Stimulated activated CD4-positive, alpha-beta T cell treated with anti-CD3 and anti-CD28 coated beads, Interleukin-12 subunit alpha, Interleukin-12 subunit beta, amount 100 ng/mL, for 4 hours (primary cell): ENCODE measurements around the gene PAQR3.

Source experiments
- DNase-seq: peaks from one replicate; pipeline ENCODE4 v3.0.0-alpha.2; 2020

The PAQR3 gene, protein sequence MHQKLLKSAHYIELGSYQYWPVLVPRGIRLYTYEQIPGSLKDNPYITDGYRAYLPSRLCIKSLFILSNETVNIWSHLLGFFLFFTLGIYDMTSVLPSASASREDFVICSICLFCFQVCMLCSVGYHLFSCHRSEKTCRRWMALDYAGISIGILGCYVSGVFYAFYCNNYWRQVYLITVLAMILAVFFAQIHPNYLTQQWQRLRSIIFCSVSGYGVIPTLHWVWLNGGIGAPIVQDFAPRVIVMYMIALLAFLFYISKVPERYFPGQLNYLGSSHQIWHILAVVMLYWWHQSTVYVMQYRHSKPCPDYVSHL

DNA sequence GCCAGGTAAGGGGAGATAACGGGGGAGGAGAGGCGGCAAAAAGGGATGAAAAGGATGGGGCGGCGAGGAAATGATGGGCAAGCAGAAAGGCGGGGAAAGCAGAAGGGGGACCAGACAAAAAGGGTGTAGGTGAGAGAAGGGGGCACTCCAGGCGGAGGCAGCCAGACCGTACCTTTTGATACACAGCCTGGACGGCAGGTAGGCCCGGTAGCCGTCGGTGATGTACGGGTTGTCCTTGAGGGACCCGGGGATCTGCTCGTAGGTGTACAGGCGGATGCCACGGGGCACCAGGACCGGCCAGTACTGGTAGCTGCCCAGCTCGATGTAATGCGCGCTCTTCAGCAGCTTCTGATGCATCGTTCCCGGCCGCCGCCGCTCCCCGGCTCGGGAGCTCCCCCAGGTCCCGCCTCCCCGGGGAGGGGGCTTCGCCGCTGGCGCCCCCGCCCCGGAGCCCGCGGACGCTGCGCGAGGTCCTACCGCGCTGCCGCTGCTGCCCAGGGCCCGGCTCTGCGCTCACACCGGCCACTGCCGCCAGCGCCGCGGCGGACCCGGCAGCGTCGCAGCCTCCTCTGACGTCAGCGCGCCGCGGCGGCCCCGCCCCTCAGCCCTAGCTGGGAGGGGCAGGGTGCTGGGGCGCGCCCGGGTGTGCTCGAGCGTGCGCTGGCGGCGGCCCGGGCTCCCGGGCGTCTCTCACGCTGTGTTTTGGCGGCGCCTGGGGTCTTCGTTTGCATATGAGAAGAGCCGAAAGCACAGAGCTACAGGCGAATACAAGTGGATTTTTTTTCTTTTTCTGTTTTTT, at the start of gene PAQR3:
PAQR3 (minus strand) TSS at position 571 of the 799 bp plus-strand sequence; CDS start at position 357, 214 bp downstream.
- DNase-seq: peak; percentile 87

DNA sequence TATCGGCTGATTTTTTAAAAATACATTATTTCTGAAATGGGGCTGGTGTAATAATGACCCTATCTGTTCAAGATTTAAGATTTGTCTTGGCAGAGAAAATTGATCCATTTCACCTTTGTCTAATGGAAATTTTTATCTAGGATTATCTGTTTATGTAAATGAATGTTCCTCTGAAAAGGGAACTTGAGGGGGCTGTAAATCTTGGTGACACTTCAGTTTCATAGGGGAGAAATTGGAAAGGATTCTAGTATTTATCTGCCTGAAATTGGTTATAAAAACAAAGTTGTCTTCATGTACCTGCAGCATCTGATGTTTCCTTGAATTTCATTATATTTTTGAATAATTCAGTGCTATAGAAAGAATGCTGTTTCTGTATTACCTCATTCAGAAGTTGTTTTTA, 48.4 kb upstream of the PAQR3 start:
- no peak for DNase-seq

DNA sequence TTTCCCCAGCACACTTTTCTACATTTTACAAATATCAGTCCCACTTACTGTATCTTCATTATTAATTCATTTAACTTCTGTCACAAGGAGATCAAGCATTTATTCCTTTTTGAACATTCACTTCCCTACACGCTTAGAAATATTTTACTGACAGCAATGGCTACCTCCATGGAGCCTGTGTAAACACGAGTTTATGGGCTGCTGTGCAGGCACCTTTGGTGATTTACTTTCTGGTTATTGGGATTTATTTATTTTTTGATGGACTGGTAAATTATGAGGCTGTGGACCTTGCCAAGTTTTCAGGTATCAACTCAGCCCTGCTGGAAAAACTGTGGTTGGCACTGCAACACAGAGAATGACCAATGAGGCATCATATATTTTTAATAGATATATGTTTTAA, 45.4 kb upstream of the PAQR3 start:
- no peak for DNase-seq

DNA sequence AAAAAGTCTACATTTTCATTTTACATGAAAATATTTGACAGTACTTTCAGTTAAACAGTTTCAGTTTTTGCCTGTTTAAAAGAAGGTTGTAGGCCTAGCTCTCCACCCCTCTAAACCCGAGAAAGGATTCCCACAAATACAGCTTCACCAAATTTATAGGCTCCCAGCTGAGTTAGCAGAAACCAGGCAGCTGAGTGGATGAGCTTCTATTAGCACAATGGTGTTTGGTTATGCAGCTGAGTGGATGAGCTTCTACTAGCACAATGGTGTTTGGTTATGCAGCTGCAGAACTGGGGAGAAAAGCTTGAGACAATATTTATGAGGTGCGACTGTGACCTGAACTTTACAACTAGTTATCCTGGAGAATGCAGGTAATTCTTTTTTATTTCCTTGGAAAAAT, 36.6 kb upstream of the PAQR3 start:
- no peak for DNase-seq

DNA sequence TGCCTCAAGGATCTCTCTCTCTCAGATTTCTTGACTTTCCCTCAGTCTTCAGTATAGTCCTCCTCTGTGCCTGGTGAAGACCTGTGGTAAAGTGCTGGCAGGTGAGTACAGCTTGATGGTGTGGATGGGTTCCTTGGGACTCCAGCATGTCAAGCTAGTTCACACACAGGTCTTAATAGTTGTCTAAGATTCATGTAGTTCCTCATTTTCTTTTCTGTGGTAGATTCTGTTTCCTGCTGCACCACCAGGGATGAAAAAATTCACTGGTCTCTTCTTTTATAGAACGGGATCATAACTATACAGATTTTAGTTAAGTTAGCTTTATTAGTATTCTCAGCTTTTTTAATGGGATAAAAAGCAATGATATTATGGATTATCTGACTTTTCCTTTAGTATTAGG, 32.5 kb upstream of the PAQR3 start:
- DNase-seq: no peak

DNA sequence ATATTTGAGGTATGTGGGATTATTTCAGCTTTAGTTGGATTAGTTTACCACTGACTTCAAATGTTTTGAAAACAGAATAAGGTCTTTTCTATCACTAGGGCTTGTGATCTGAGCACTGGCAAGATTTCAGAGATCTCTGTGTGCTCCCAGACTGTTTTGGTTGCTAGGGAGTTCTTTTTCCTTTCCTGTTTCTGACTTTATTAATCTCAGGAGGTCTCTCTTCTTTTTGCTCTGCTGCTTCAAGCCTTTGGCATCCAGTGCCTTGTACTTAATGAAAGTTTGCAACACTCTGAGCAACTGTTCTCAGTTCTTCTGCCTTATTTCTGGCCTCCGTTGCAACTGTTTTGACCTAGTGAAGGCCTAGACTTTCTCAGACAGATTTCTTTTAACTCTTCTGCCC, 32.1 kb upstream of the PAQR3 start:
- no peak for DNase-seq

DNA sequence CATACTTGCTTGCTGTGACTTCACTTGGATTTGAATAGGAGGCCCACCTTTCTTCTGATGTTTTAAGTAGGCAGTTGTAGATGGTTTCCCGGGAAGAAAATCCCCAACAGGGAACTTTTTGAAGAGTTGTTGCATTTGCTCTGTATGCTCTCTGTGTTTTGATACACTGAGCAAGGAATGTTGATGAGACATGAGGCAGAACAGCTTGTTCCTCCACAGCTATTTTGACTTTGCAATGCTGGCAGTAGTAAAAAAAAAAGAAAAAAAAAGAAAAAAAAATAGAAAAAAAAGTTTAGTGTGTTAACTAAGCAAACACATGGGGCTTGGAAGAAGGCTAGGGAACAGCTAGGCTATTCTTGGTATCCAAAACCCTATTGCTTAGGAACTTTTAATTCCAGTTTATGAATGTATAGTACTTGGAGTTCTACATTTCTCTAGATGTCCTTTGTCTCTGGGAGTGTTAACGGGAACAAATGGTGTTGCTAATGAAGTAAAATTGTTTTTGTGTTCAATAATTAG, 23.4 kb upstream of the PAQR3 start:
- DNase-seq: no peak

DNA sequence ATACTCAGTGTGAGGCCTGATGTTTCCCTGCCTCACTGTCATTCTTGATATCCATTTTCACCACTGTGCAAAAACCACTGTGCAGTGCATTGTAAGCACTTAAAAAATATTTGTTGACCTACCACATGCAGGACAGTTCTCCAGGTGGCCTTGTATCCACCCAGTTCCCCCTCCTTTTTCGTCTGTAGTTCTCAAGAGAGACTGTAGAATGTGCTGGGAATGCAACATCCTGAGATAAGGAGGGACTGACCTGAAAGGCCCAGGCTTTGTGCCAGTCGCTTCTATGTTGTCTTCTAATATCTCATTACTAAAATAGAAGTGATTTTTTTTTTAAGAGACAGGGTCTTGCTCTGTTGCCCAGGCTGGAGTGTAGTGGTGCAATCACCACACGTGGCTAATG, 21.7 kb upstream of the PAQR3 start:
- no peak for DNase-seq

DNA sequence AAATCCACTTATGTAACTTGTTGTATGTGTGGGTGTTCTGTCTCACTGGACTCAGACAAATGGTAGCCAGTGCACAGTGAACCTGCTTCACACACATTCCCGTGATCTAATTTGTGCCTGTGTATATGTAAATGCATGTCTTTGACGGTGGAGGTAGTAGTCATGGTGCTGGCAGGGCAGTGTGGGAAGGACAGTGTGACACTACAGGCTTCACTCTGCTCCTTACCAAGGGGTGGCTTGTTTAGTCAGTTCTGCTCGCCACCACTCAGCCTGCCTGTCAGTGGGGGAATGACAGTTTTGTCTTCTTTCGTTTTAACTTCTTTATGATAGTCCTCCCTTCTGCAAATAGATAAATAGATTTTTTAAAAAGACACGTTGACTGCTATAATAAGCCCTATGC, 17.7 kb upstream of the PAQR3 start:
- no peak for DNase-seq

DNA sequence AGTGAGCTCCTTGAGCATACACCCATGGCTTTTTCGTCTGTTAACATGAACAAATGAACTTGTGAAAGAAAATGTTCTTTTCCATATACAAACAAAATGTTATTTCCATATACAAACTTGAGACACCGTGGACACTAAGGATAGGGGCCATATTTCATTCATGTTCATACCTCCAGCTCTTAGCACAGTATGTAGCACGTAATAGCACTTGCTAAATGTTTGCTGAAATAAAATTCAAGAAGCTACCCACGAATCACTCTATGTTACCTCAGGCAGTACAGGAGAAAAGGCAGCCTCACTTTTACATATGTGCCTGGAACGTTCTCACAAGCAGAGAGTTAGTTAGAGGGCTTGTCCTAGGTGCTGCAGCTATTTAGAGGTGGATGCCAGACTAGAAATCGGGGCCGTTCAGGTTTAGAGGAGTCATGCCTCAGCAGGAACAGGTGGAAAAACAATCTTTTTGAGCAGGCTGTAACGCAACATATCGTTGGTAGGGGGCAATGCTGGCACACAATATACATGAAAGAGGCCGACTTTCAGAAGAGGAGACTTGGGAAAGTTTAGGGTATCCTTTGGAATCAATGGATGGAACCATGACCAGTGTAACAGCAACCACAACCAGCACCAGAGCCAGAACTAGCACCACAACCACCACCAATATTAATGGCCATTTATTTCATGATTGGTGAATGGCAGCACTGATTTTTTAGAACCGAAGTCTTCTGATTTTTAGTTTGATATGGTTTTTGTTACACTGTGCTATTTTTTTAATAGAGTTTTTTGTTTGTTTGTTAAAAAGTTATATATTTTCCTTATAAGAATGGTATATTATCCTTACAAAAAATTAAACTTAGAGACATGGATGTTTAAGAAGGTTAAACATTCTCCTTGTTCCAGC, 14.8 kb upstream of the PAQR3 start:
- DNase-seq: no peak

DNA sequence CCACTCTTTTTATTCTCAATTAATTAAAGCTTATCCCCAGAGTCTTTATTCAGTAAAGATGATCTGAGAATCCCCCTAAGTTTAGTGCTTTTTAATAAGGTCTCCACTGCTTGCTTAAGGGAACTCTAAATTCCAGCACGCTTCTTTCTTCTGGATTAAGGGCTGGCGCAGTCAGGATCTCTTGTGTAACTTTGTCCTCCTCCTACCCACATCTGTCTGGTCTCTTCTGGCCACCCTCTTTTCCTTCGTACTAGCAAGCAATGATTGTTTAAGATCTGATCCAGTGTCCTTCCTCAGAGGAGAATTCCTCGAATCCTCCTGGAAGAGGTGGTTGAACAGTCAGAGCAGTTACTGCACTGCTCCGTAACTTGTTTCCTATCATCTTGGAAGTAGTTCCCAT, 14.0 kb upstream of the PAQR3 start:
- DNase-seq: no peak

DNA sequence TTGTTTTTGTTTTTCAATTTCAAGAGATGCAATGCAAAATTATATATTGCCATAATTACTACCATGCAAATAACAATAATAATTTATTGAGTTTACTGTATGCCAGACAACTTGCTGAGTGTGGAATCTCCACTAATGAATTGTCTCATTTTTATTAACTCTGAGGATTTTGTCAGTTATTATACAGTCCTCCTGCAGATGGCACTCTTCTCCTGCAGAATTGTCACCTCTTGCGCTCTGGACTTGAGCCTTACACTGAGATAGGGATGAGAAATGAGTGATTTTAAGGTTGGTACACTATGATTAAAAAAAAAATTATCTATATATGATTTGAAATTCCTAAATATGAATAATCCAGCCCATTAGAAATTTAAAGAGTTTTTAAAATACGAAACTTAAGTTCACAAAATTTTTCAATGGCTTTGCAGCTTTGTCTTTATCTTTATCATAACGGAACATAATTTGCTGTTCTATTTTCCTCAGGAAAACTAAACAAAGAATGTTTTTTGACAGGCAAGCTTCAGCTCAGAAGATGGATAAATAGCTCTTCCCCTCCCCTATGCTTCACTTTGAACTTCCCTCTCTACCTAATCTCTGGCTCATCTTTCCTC, 12.7 kb upstream of the PAQR3 start:
- no peak for DNase-seq

DNA sequence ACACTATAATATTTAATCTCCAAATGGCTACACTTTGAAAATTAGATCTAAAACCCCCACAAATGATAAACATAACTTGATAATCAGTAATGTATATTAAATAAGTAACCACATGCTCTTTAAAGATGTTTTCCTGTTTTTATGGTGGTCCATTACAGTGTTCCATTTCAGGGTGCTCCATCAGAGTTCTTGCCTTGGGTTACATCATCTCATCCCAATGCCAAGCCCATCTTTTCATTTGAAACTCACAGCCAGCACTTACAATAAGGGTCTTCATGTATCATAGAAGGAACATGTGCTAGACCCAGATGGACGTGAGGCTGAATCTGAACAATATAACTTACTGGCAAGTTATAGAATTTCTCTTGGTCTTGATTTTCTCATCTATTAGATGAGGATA, 10.5 kb upstream of the PAQR3 start:
- DNase-seq: no peak

DNA sequence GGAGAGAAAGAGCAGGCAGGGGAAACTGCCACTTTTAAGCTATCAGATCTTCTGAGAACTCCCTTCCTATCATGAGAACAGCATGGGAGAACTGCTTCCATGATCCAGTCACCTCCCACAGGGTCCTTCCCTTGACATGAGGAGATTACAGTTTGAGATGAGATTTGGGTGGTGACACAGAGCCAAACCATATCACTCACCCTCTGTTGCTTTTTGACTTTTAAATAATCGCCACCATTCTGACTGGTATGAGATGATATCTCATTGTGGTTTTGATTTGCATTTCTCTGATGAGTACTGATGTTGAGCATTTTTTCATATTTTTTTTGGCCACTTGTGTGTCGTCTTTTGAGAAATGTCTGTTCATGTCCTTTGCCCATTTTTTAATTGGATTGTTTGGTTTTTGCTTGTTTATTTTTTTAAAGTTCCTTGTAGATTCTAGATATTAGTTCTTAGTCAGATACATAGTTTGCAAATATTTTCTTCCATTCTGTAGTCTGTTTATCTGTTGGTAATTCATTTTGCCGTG, 6.5 kb upstream of the PAQR3 start:
- no peak for DNase-seq

DNA sequence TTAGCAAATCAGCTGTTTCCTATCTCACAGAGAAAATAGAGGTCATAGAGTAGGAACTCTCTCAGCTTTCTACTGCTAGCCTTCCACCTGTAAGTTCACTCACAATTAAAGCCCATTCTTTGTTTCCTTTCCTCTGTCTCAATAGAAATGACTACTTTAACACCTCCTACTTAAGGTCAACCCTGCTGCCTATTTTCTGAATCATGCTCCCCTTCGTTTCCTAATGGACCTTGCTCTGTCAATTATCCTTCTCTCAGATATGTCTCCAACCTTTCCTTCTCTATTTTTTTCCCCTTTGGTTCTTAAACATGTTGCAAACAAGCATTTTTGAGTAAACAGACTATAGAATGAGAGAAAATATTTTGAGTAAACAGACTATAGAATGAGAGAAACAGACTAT, 5.1 kb upstream of the PAQR3 start:
- DNase-seq: no peak

DNA sequence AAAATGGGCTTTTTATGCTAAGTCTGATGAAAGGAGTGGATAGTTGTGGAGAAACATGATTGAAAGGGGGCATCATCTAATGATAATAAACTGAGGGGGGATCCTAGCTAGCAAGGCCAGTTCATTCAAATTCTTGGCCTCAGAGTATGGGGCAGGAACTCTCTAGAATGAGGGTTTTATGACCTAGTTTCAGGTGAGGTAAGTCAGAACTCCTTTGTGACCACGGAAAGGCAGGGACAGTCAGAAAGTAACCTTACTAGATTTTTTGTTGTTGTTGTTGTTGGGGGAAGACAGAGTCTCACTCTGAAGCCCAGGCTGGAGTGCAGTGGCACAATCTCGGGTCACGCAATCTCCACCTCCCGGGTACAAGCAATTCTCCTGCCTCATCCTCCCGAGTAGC, 1.5 kb upstream of the PAQR3 start:
- no peak for DNase-seq

DNA sequence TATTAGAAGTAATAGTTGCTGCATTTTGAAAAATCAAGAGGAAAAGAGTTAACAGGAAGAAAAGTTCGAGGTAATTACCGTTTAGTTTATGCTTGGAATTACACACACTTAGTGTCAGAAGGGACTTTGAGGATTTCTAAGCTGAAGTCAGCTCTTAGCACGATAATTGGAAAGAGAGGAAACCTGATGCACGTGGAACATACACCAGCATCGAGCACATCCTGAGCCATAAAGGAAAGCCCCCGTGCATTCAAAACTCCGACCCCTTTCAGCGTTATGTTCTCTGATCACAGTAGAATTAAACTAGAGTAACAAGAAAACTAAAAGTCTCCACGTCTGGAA, 400 bp upstream of the PAQR3 start:
- DNase-seq: no peak

DNA sequence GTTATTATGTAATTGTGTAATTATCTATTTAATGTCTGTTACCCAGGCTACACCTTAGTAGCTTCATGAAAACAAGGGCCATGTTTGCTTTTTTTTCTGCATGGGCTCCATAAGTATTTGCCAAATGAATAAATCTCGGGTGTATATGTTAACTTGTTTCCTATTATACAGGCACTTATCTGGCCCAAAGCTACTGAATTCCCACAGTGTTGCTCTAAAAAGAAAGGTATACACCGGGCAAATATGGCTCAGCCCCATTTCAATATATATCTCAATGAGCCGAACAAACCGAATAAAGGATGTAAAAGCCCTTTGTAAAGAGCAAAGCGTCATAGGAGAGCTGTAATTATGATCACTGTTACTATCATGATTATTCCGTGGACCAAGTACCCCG, 767 bp downstream of the PAQR3 start:
- DNase-seq: no peak

DNA sequence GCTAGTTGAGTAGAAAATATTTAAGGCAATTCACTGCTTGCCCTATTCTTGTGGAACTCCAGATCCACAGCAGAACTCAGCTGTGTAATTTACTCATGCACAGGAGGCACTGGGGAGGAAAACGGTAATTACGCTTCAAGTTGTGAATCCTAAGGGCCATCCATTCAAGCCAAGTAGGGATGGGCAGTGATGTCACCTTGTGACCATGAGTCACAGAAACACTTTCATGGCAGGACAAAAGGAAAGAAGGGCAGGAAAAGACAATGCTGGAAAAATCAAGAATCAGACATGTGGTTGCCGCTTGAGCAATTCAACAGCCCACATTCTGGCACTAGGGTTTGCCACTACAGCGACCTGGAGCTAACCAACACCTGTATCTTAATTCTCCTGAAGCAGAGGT, 1.4 kb downstream of the PAQR3 start:
- no peak for DNase-seq

DNA sequence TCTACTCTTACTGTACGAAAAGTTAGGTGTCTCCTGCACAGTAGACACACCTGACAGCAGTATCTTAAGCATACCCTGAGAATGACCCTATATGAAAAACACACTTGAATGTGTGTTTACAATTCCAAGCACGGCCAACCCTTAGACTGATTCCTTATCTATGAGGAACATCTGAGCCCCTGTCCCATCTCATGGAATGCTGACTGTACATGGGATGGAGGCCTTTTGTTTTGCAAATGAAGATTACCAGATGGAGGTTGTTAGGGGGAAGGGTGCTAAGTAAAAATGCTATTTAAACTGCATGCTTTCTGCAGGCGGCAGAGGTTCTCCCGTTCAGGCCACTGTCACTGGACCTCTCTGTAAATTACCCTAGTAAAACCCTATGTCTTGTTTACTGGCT, 2.2 kb downstream of the PAQR3 start:
- DNase-seq: no peak

DNA sequence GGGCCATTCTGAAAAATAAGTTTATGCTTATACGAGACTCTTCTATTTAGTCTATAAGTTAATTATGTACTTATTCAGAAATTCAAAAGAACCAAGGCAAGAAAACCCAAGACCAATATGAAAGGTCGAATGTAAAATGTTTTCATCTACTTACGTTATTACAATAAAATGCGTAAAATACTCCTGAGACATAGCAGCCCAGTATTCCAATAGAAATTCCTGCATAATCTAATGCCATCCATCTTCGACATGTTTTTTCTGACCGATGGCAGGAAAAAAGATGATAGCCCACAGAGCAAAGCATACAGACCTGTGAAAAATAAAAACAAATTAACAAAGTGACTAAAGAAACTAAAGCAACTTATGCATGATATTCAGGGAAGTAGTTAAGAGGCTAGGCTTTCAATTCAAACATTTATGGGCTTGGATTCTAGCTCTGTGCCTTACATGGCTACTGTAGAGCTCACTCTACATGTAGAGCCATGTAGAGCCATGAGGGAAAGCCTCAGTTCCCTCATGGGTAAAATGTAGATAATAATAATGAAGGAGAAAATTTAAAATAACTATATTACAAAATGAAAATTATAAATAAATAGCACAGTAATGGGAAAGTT, 9.1 kb downstream of the PAQR3 start:
- DNase-seq: no peak

DNA sequence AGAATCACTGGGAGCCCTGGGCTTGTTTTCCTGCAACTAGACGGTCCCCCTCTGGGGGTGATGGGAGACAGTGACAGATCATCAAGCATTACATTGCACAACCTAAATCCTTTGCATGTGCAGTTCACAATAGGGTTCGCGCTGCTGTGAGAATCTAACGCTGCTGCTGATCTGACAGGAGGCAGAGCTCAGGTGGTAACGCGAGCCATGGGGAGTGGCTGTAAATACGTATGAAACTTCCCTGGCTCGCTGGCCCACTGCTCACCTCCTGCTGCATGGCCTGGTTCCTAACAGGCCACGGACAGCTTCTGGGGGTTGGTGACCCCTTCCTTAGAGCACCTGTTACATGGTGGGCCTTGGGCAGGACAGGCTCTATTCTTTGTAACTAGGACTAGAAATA, 10.4 kb downstream of the PAQR3 start:
- no peak for DNase-seq
